Body of pancreas (tissue), 4 donors: ENCODE data around the gene ACSBG1.

Source experiments
- CTCF ChIP-seq, 7 experiments: fragments of 450-650 bp in 4 of 7; fragments of 200-600 bp in 3 of 7; sonication (generic) in 3 of 7; IDR thresholded peaks; one replicate each; pipeline ENCODE4 v1.5.1; 2016 to 2019; ENCODE audit warnings: antibody characterized with exemption in 7 of 7
- POLR2A ChIP-seq, 3 donors: fragments of 450-650 bp; IDR thresholded peaks; one replicate each; pipeline ENCODE4 v1.6.1; 2016; ENCODE audit warnings: antibody characterized with exemption in 3 of 3, mild to moderate bottlenecking in 2 of 3

- TF ChIP-seq CTCF (IDR thresholded peaks at IDR 0.05) (no peak), POLR2A (IDR thresholded peaks at IDR 0.05) (no peak)
These were observed 46.1 kb upstream of the ACSBG1 start for GRCh38 chr15:78280319-78281072.
